ENCODE results near the gene PSMG3.

GRCh38 chr7:1588978-1589377 is 19.1 kb upstream of the PSMG3 start:
- no peak for TF ChIP-seq CTCF (IDR thresholded peaks at IDR 0.05)
- no peak for TF ChIP-seq SP1 (CRISPR knock-in tag; conservative IDR thresholded peaks at IDR 0.05)
- no peak for TF ChIP-seq NFYB (CRISPR knock-in tag; conservative IDR thresholded peaks at IDR 0.05; ENCODE audit: low read depth)
- no peak for TF ChIP-seq MAX (CRISPR knock-in tag; IDR thresholded peaks at IDR 0.05)
- no peak for TF ChIP-seq ELF4 (CRISPR knock-in tag; IDR thresholded peaks at IDR 0.05; ENCODE audit: low read depth)
- TF ChIP-seq CBFB (CRISPR knock-in tag; IDR thresholded peaks at IDR 0.05; ENCODE audit: low read depth), result no peak
- TF ChIP-seq ZSCAN18 (CRISPR knock-in tag; IDR thresholded peaks at IDR 0.05), result no peak
